Trophoblast cell (in vitro differentiated cells and primary cell): ENCODE measurements around the gene CPED1.

ENCODE experiments used
- DNase-seq, 2 donors: peaks; one replicate each; pipeline ENCODE4 v3.0.0-alpha.2; 2016
- H2AFZ ChIP-seq: 2 replicates; pipeline ENCODE4 v1.6.1; 2013; ENCODE audit warnings: low read length, moderate library complexity, mild to moderate bottlenecking; ENCODE audit not compliant: insufficient read depth, poor library complexity
- H2AK5ac ChIP-seq: 2 replicates; pipeline ENCODE4 v1.6.1; 2013; ENCODE audit warnings: mild to moderate bottlenecking, low read length
- H2BK120ac ChIP-seq: 2 replicates; pipeline ENCODE4 v1.6.1; 2013; ENCODE audit warnings: low read length, mild to moderate bottlenecking, moderate library complexity; ENCODE audit not compliant: insufficient read depth, poor library complexity
- H2BK12ac ChIP-seq: 2 replicates; pipeline ENCODE4 v1.6.1; 2013; ENCODE audit warnings: mild to moderate bottlenecking, low read length, moderate library complexity
- H2BK5ac ChIP-seq: 2 replicates; pipeline ENCODE4 v1.6.1; 2013; ENCODE audit warnings: low read length, low read depth, moderate library complexity, mild to moderate bottlenecking; ENCODE audit not compliant: poor library complexity
- H3K14ac ChIP-seq: 2 replicates; pipeline ENCODE4 v1.6.1; 2013; ENCODE audit warnings: mild to moderate bottlenecking, low read length
- H3K18ac ChIP-seq: 2 replicates; pipeline ENCODE4 v1.6.1; 2013; ENCODE audit warnings: mild to moderate bottlenecking, low read length
- H3K23ac ChIP-seq: 2 replicates; pipeline ENCODE4 v1.6.1; 2013; ENCODE audit warnings: low read length
- H3K27ac ChIP-seq: 2 replicates; pipeline ENCODE4 v1.5.1; 2013; ENCODE audit warnings: low read depth, mild to moderate bottlenecking, inconsistent platforms, low read length, moderate library complexity
- H3K27me3 ChIP-seq: 2 replicates; pipeline ENCODE4 v1.6.1; 2013; ENCODE audit warnings: inconsistent platforms, mild to moderate bottlenecking, low read length, moderate library complexity; ENCODE audit not compliant: insufficient read depth
- H3K36me3 ChIP-seq, 2 experiments: 1 replicate in 1 of 2; 2 replicates in 1 of 2; pipeline ENCODE4 v1.6.1; 2013; ENCODE audit warnings: low read length in 2 of 2, mild to moderate bottlenecking in 2 of 2, moderate library complexity in 1 of 2; ENCODE audit not compliant: insufficient read depth in 2 of 2, control insufficient read depth in 1 of 2
- H3K4ac ChIP-seq: 2 replicates; pipeline ENCODE4 v1.6.1; 2013; ENCODE audit warnings: low read depth, mild to moderate bottlenecking, low read length, moderate library complexity
- H3K4me1 ChIP-seq, 2 experiments: 1 replicate in 1 of 2; 2 replicates in 1 of 2; pipeline ENCODE4 v1.6.1; 2013; ENCODE audit warnings: low read length in 2 of 2, mild to moderate bottlenecking in 2 of 2, moderate library complexity in 1 of 2; ENCODE audit not compliant: insufficient read depth in 2 of 2, control insufficient read depth in 1 of 2
- H3K4me2 ChIP-seq: 2 replicates; pipeline ENCODE4 v1.6.1; 2013; ENCODE audit warnings: inconsistent platforms, mild to moderate bottlenecking, low read length, moderate library complexity
- H3K4me3 ChIP-seq: 2 replicates; pipeline ENCODE4 v1.5.1; 2013; ENCODE audit warnings: mild to moderate bottlenecking, low read depth, low read length, inconsistent platforms
- H3K79me1 ChIP-seq: one replicate; pipeline ENCODE4 v1.6.1; 2013; ENCODE audit warnings: low read length
- H3K79me2 ChIP-seq: 2 replicates; pipeline ENCODE4 v1.6.1; 2013; ENCODE audit warnings: low read length, mild to moderate bottlenecking; ENCODE audit not compliant: control insufficient read depth, insufficient read depth, poor library complexity
- H3K9ac ChIP-seq: 2 replicates; pipeline ENCODE4 v1.6.1; 2013; ENCODE audit warnings: mild to moderate bottlenecking, low read length
- H3K9me3 ChIP-seq: 2 replicates; pipeline ENCODE4 v1.6.1; 2013; ENCODE audit warnings: low read depth, mild to moderate bottlenecking, control low read depth, inconsistent platforms, low read length; ENCODE audit not compliant: insufficient read depth
- H4K12ac ChIP-seq: 2 replicates; pipeline ENCODE4 v1.6.1; 2013; ENCODE audit warnings: low read depth, mild to moderate bottlenecking, low read length, moderate library complexity
- H4K8ac ChIP-seq: 2 replicates; pipeline ENCODE4 v1.6.1; 2013; ENCODE audit warnings: low read depth, mild to moderate bottlenecking, low read length, moderate library complexity
- H4K91ac ChIP-seq: one replicate; pipeline ENCODE4 v1.6.1; 2013; ENCODE audit warnings: low read depth, mild to moderate bottlenecking, low read length, moderate library complexity
- WGBS: extraction: QIAGEN DNeasy Blood & Tissue Kit; methylation state at CpG from one replicate; pipeline ENCODE4 v1.1.7; 2013; ENCODE audit warnings: missing lambda C conversion rate; ENCODE audit not compliant: insufficient read length, insufficient coverage; ENCODE audit errors: extremely low coverage; 5-methylcytosine and 5-hydroxymethylcytosine counted together

The CPED1 gene

DNA sequence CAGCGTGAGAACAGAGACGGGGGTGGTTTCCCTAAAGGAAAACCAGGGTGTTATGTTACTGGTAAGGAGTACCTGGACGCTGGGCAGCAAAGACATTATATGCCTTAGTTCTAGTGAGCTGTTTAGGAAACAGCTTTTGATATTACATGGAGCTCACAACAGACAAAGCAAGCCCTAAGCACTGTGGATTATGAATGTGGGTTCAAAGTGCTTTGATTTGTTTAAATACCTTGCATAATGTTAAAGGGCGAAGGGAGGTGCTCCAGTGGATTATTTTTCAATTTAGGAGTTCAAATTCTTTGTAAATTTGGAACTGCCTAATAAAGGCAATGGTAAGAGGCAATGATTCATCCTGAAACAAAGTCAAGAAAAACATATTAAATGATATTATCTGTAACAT, 354.1 kb downstream of the CPED1 start:
- H3K4ac ChIP-seq = no peak overlapping the region
- no peaks in the 10 kb centered on the region for H3K79me2 ChIP-seq
- H3K36me3 ChIP-seq = no peaks in the 10 kb centered on the region
- H4K91ac ChIP-seq = no peak overlapping the region
- no peak overlapping the region for H2BK120ac ChIP-seq
- no peak overlapping the region for H3K4me2 ChIP-seq
- no peaks in the 10 kb centered on the region for H3K79me1 ChIP-seq
- H4K12ac ChIP-seq = no peak overlapping the region
- no peaks in the 10 kb centered on the region for H3K27me3 ChIP-seq
- H2BK12ac ChIP-seq = no peak overlapping the region
- H3K4me3 ChIP-seq = no peak overlapping the region
- no peak overlapping the region for H2AFZ ChIP-seq
- H3K9me3 ChIP-seq = no peaks in the 10 kb centered on the region
- no peak overlapping the region for H4K8ac ChIP-seq
- DNase-seq = no peak
- no CpG with 5 or more reads among the region's 4 CpGs for WGBS
- H3K9ac ChIP-seq = no peak overlapping the region
- H3K18ac ChIP-seq = no peak overlapping the region
- no peak overlapping the region for H3K23ac ChIP-seq
- no peak overlapping the region for H2AK5ac ChIP-seq
- no peak overlapping the region for H3K14ac ChIP-seq
- no peak overlapping the region for H3K27ac ChIP-seq
- H3K4me1 ChIP-seq = no peaks in the 10 kb centered on the region
- no peak overlapping the region for H2BK5ac ChIP-seq

DNA sequence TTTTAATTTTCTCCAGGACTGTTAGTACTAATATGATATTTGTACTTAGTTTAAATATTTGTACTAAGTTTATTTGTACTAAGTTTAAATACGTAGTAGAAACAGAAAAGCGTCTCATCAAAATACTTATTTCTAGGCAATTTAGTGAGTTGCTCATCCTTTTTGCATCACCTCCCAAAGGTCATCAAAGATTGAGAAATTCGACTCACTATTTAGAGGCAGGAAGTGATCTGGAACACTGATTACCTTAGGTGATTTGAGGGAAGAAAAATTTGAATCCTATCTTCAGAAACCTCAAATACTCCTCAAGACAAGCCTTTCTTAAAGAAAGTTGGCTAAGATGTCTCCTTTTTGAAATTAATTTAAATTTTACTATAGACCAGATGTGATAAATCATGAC, 354.8 kb downstream of the CPED1 start:
- Histone ChIP-seq H3K36me3 (no peaks in the 10 kb centered on the region), H3K9me3 (no peaks in the 10 kb centered on the region), H2BK12ac (no peak overlapping the region), H3K4me2 (no peak overlapping the region), H3K4ac (no peak overlapping the region), H3K79me1 (no peaks in the 10 kb centered on the region), H3K4me3 (no peak overlapping the region), H3K14ac (no peak overlapping the region), H3K79me2 (no peaks in the 10 kb centered on the region), H2BK120ac (no peak overlapping the region), H3K18ac (no peak overlapping the region), H2BK5ac (no peak overlapping the region), H2AFZ (no peak overlapping the region), H3K27me3 (no peaks in the 10 kb centered on the region), H4K8ac (no peak overlapping the region), H3K9ac (no peak overlapping the region), H4K12ac (no peak overlapping the region), H2AK5ac (no peak overlapping the region), H3K4me1 (no peaks in the 10 kb centered on the region), H4K91ac (no peak overlapping the region), H3K27ac (no peak overlapping the region), H3K23ac (no peak overlapping the region)
- DNase-seq = peak in 1 of 2 donors; percentile 26
- WGBS = no CpG with 5 or more reads among the region's 3 CpGs

DNA sequence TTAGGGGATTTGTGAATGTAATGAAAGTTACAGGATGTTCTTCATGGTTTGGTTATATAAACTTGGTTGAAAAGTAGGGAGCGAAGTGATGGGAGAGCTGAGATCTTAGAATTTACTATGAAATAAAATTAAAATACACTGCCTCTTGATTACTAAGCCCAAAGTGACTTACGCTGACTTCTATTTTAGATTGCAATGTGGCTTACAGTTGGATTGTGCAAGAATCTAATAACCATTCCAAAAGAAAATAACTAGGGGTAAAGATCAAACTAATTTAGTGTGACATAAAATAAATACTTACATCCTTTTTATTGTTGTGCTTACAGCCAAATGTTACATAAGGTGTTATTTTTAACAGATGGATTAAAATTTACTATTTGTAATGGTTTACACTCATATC, 355.6 kb downstream of the CPED1 start:
- Histone ChIP-seq H3K9ac (no peak overlapping the region), H3K9me3 (no peaks in the 10 kb centered on the region), H3K23ac (no peak overlapping the region), H3K18ac (no peak overlapping the region), H4K12ac (no peak overlapping the region), H2BK5ac (no peak overlapping the region), H2BK120ac (no peak overlapping the region), H3K79me1 (no peaks in the 10 kb centered on the region), H3K36me3 (no peaks in the 10 kb centered on the region), H2AFZ (no peak overlapping the region), H2BK12ac (no peak overlapping the region), H2AK5ac (no peak overlapping the region), H3K4me1 (no peaks in the 10 kb centered on the region), H4K8ac (no peak overlapping the region), H3K4ac (no peak overlapping the region), H3K27me3 (no peaks in the 10 kb centered on the region), H3K14ac (no peak overlapping the region), H3K27ac (no peak overlapping the region), H3K4me2 (no peak overlapping the region), H3K4me3 (no peak overlapping the region), H3K79me2 (no peaks in the 10 kb centered on the region), H4K91ac (no peak overlapping the region)
- no peak for DNase-seq
- no CpG with 5 or more reads among the region's 2 CpGs for WGBS

GRCh38 chr7:121344497-121344896, 356.0 kb downstream of the CPED1 start:
- Histone ChIP-seq H3K36me3 (no peaks in the 10 kb centered on the region), H3K4me3 (no peak overlapping the region), H2AFZ (no peak overlapping the region), H4K12ac (no peak overlapping the region), H3K79me1 (no peaks in the 10 kb centered on the region), H3K18ac (no peak overlapping the region), H3K9ac (no peak overlapping the region), H4K91ac (no peak overlapping the region), H3K27me3 (no peaks in the 10 kb centered on the region), H4K8ac (no peak overlapping the region), H2BK5ac (no peak overlapping the region), H3K4me1 (no peaks in the 10 kb centered on the region), H3K9me3 (no peaks in the 10 kb centered on the region), H3K79me2 (no peaks in the 10 kb centered on the region), H3K23ac (no peak overlapping the region), H3K27ac (no peak overlapping the region), H2BK120ac (no peak overlapping the region), H3K4ac (no peak overlapping the region), H3K14ac (no peak overlapping the region), H3K4me2 (no peak overlapping the region), H2BK12ac (no peak overlapping the region), H2AK5ac (no peak overlapping the region)
- no CpG with 5 or more reads among the region's 1 CpG for WGBS
- DNase-seq = no peak
